K562 (cell line): Measurements from ENCODE around the gene OR2F2. TPM values are rescaled to one million over a fixed set of nuclear protein-coding genes. Genes with fewer than 3 reads are reported as not detected.

Experiments used
- ATAC-seq: fragments of 200-7000 bp; cut with Tn5 transposase; 3 replicates; pipeline ENCODE4 v1.9.1; 2020; ENCODE audit warnings: moderate library complexity
- BruUV-seq: library from RNA; stranded (reverse); fragments of 400-500 nt; replicated peaks from 2 replicates; lab custom pipeline; 2021; lab: Mats Ljungman, UMichigan
- CTCF ChIA-PET: fragments of 300-600 bp; formaldehyde crosslinking; extraction: SDS; loops from one replicate; lab custom pipeline; 2021; ENCODE audit warnings: low intra/inter-chr PET ratio; lab: Yijun Ruan, JAX
- POLR2A ChIA-PET: fragments of 300-600, 350-650 bp; sonication (Branson Sonifier 250); formaldehyde crosslinking; extraction: SDS; loops from one replicate; lab custom pipeline; 2021; ENCODE audit warnings: antibody characterized with exemption, inconsistent platforms; lab: Yijun Ruan, JAX
- DNase-seq, 4 experiments: peaks; one replicate each; pipeline versions ENCODE4 v3.0.0 to v3.0.0-alpha.2; 2011 to 2018; ENCODE audit warnings: low spot score in 3 of 4, mixed read lengths in 3 of 4; ENCODE audit errors: extremely low read depth in 1 of 4
- FAIRE-seq: peaks from 2 replicates; lab custom pipeline; 2011; peaks lifted over from hg19 to GRCh38; lab: Jason Lieb, UNC
- H2AFZ ChIP-seq: 2 replicates; pipeline ENCODE4 v1.6.0; 2011; ENCODE audit warnings: low read depth, low read length, control low read depth, inconsistent platforms
- H3K27ac ChIP-seq: fragments of 200-600 bp; 3 replicates; pipeline ENCODE4 v1.8.0; 2011; ENCODE audit warnings: low read depth, mild to moderate bottlenecking, control low read depth, inconsistent platforms, low read length, moderate library complexity, mixed read lengths; ENCODE audit errors: extremely low read depth
- H3K27me3 ChIP-seq, 2 experiments: fragments of 300-600 bp in 1 of 2; 2 replicates in 1 of 2; 3 replicates in 1 of 2; pipeline versions ENCODE4 v1.6.0 to v1.8.0; 2011; ENCODE audit warnings: inconsistent platforms in 2 of 2, low read length in 2 of 2, mild to moderate bottlenecking in 1 of 2, mixed read lengths in 1 of 2, moderate library complexity in 1 of 2; ENCODE audit not compliant: control insufficient read depth in 2 of 2, insufficient read depth in 2 of 2
- H3K36me3 ChIP-seq: fragments of 300-600 bp; 3 replicates; pipeline ENCODE4 v1.8.0; 2011; ENCODE audit warnings: mild to moderate bottlenecking, low read length, inconsistent platforms; ENCODE audit not compliant: control insufficient read depth, insufficient read depth
- H3K4me1 ChIP-seq, 2 experiments: fragments of 200-600 bp in 1 of 2; replicated peaks in 1 of 2; 2 replicates in 1 of 2; 3 replicates in 1 of 2; pipeline versions ENCODE4 v1.5.1 to v1.8.0; 2011; ENCODE audit warnings: inconsistent platforms in 2 of 2, low read length in 2 of 2, mild to moderate bottlenecking in 1 of 2, mixed read lengths in 1 of 2, moderate library complexity in 1 of 2; ENCODE audit not compliant: control insufficient read depth in 2 of 2, insufficient read depth in 2 of 2
- H3K4me2 ChIP-seq: 2 replicates; pipeline ENCODE4 v1.6.1; 2011; ENCODE audit warnings: low read length, control low read depth, inconsistent platforms, mixed read lengths; ENCODE audit not compliant: insufficient read depth
- H3K4me3 ChIP-seq: fragments of 200-600 bp; sonication (generic), shearing (Covaris generic); 2 replicates; pipeline ENCODE4 v1.5.1; 2016; ENCODE audit warnings: control low read depth, inconsistent platforms
- H3K79me2 ChIP-seq: fragments of 200-600 bp; 3 replicates; pipeline ENCODE4 v1.8.0; 2011; ENCODE audit warnings: low read length, inconsistent platforms; ENCODE audit not compliant: control insufficient read depth, insufficient read depth
- H3K9ac ChIP-seq, 2 experiments: 2 replicates each; pipeline versions ENCODE4 v1.6.0 to v1.6.1; 2011; ENCODE audit warnings: low read depth in 2 of 2, low read length in 2 of 2, control low read depth in 1 of 2, inconsistent platforms in 1 of 2, mild to moderate bottlenecking in 1 of 2, mixed read lengths in 1 of 2; ENCODE audit not compliant: insufficient read depth in 1 of 2
- H3K9me1 ChIP-seq: one replicate; pipeline ENCODE4 v1.6.0; 2011; ENCODE audit warnings: inconsistent platforms, mild to moderate bottlenecking, low read length, moderate library complexity; ENCODE audit not compliant: control insufficient read depth, insufficient read depth
- H3K9me3 ChIP-seq: replicated peaks from 2 replicates; pipeline ENCODE4 v1.5.1; 2011; ENCODE audit warnings: low read depth, low read length, inconsistent platforms; ENCODE audit not compliant: control insufficient read depth, insufficient read depth
- H4K20me1 ChIP-seq: replicated peaks from 2 replicates; pipeline ENCODE4 v1.6.1; 2011; ENCODE audit warnings: low read length, inconsistent platforms, mixed read lengths; ENCODE audit not compliant: control insufficient read depth, insufficient read depth
- ATF2 ChIP-seq: sonication (generic); formaldehyde crosslinking; IDR thresholded peaks from 2 replicates; pipeline ENCODE4 v1.8.1; 2022; ENCODE audit warnings: missing genetic modification reagents
- BACH1 ChIP-seq: fragments of 200-800 bp; sonication (Bioruptor generic); IDR thresholded peaks from 2 replicates; pipeline ENCODE4 v1.6.1; 2016; ENCODE audit warnings: missing genetic modification characterization, missing compliant biosample characterization
- CEBPB ChIP-seq: fragments of 450-650 bp; IDR thresholded peaks from 2 replicates; pipeline ENCODE4 v1.6.1; 2016; ENCODE audit warnings: missing genetic modification characterization, missing compliant biosample characterization
- CEBPG ChIP-seq, 3 experiments: fragments of 200-800 bp in 1 of 3; sonication (Bioruptor generic) in 1 of 3; sonication (generic) in 1 of 3; formaldehyde crosslinking in 1 of 3; IDR thresholded peaks in 2 of 3; conservative IDR thresholded peaks in 1 of 3; 2 replicates each; pipeline versions ENCODE4 v1.6.1 to v1.8.0; 2016 to 2022; ENCODE audit warnings: missing compliant biosample characterization in 2 of 3, missing genetic modification characterization in 2 of 3, mild to moderate bottlenecking in 1 of 3, missing genetic modification reagents in 1 of 3
- EP300 ChIP-seq: IDR thresholded peaks from 2 replicates; pipeline ENCODE4 v1.6.1; 2012; ENCODE audit warnings: low read length, improper control_type of control experiment
- ETS2 ChIP-seq: IDR thresholded peaks from 2 replicates; pipeline ENCODE4 v1.6.1; 2016; ENCODE audit warnings: borderline replicate concordance, missing genetic modification characterization, mild to moderate bottlenecking, moderate library complexity, missing compliant biosample characterization; ENCODE audit not compliant: poor library complexity, severe bottlenecking
- HBP1 ChIP-seq: fragments of 450-650 bp; formaldehyde crosslinking; IDR thresholded peaks from 2 replicates; pipeline ENCODE4 v1.4.0; 2022; ENCODE audit warnings: missing genetic modification characterization
- ILK ChIP-seq: fragments of 450-650 bp; IDR thresholded peaks from 2 replicates; pipeline ENCODE4 v1.6.1; 2016; ENCODE audit warnings: missing genetic modification characterization, low read depth, mild to moderate bottlenecking, missing compliant biosample characterization, moderate library complexity, borderline replicate concordance
- PHF20 ChIP-seq: fragments of 450-650 bp; IDR thresholded peaks from 2 replicates; pipeline ENCODE4 v1.6.1; 2018; ENCODE audit not compliant: partially characterized antibody
- RUNX1 ChIP-seq: sonication (generic); IDR thresholded peaks from 2 replicates; pipeline ENCODE4 v1.6.1; 2016; ENCODE audit warnings: antibody characterized with exemption, low read depth
- SIN3B ChIP-seq: fragments of 450-650 bp; IDR thresholded peaks from 2 replicates; pipeline ENCODE4 v1.6.1; 2017; ENCODE audit warnings: low read depth, mild to moderate bottlenecking, moderate library complexity
- SIRT6 ChIP-seq: IDR thresholded peaks from one replicate; pipeline ENCODE4 v1.6.1; 2012; ENCODE audit warnings: low read depth, mild to moderate bottlenecking, control low read depth, inconsistent platforms, low read length, moderate library complexity
- SLC30A9 ChIP-seq: fragments of 250-450 bp; sonication (Bioruptor Pico); IDR thresholded peaks from 2 replicates; pipeline ENCODE4 v1.8.0; 2022; ENCODE audit warnings: mild to moderate bottlenecking, moderate library complexity
- TAF9B ChIP-seq: fragments of 450-650 bp; IDR thresholded peaks from 2 replicates; pipeline ENCODE4 v1.6.1; 2018; ENCODE audit warnings: mild to moderate bottlenecking; ENCODE audit not compliant: partially characterized antibody
- ZNF143 ChIP-seq: sonication (generic); formaldehyde crosslinking; IDR thresholded peaks from 2 replicates; pipeline ENCODE4 v1.9.0; 2022; ENCODE audit warnings: mild to moderate bottlenecking, missing genetic modification reagents
- WGBS: fragments of 100-300 bp; shearing (Covaris generic); methylation state at CpG from one replicate; pipeline ENCODE4 v1.1.6; 2016; ENCODE audit warnings: low coverage, mixed read lengths; ENCODE audit not compliant: insufficient coverage; ENCODE audit errors: missing lambda C conversion rate; 5-methylcytosine and 5-hydroxymethylcytosine counted together
- in situ Hi-C: fragments of 300-500 bp; cut with MboI; formaldehyde crosslinking; loops from 4 replicates; pipeline ENCODE4 v1.15.0; 2018; ENCODE audit warnings: inconsistent platforms, mixed read lengths
- intact Hi-C: fragments of 100-400 bp; cut with micrococcal nuclease; formaldehyde crosslinking; loops from 2 replicates; pipeline ENCODE4 v1.14.2; 2022
- polyA plus RNA-seq, 8 experiments: library from polyadenylated mRNA; depleted of rRNA in 4 of 8; stranded (reverse) in 5 of 8; unstranded in 3 of 8; fragments of >200 nt; fragmentation: Nextera tagmentation in 2 of 8; fragmentation: Illumina TruSeq in 1 of 8; extraction: Ambion mirVana in 2 of 8; extraction: Trizol in 1 of 8; gene quantifications; 2 replicates each; pipeline versions ENCODE4 v1.2.1 to v1.2.3, GENCODE V29; 2011 to 2014; ENCODE audit warnings: inconsistent platforms in 1 of 8, missing spikeins in 1 of 8
- total RNA-seq, 7 experiments: library from RNA; depleted of rRNA in 6 of 7; stranded (reverse); fragments of >200 nt in 6 of 7; fragmentation: Illumina TruSeq in 2 of 7; extraction: Trizol in 2 of 7; gene quantifications; 2 replicates each; pipeline versions ENCODE4 v1.2.1 to v1.2.3, GENCODE V29; 2011 to 2021; ENCODE audit warnings: low replicate concordance in 1 of 7
- TF ChIP-seq, protein P1 (sequence below): fragments of 450-650 bp; IDR thresholded peaks from 2 replicates; pipeline ENCODE4 v1.6.1; 2016; ENCODE audit warnings: missing biosample characterization, missing genetic modification characterization

OR2F2 gene
- total and polyA plus RNA-seq, 9 of the 15 experiments (the other 6 are each of a cell fraction or from before 2014, with no cell fraction given): not detected

GRCh38 chr7:143886826-143887477, 48.1 kb upstream of the OR2F2 start:
- H3K9ac ChIP-seq: no peak overlapping the region
- peaks cover 6 to 11% of the 10 kb centered on the region in 2 experiments; a peak in 3 of 5 replicates for H3K4me1 ChIP-seq
- 0 out of 2 replicates have a peak, but pooled peaks cover 2% of the 10 kb centered on the region for H3K9me3 ChIP-seq
- no peak overlapping the region for H3K4me3 ChIP-seq
- POLR2A ChIA-PET: interaction anchor here (2.2 kb wide), 1 partner anchor 15 kb away, joined by 10 read pairs; the partner anchor contains the start of gene TCAF1
- FAIRE-seq (no peak), DNase-seq (peak in 2 of 4 experiments; percentile 2 to 4), ATAC-seq (no peak)
- H3K4me2 ChIP-seq: no peak overlapping the region
- no peak for TF ChIP-seq HBP1 (CRISPR knock-in tag)
- TF ChIP-seq BACH1 (tag): no peak
- TF ChIP-seq ILK (tag): no peak
- TF ChIP-seq ZNF143 (CRISPR knock-in tag): no peak
- no peak for TF ChIP-seq SIRT6
- TF ChIP-seq PHF20: no peak
- no peak for TF ChIP-seq SIN3B
- no peak for TF ChIP-seq EP300
- TF ChIP-seq, protein P1, sequence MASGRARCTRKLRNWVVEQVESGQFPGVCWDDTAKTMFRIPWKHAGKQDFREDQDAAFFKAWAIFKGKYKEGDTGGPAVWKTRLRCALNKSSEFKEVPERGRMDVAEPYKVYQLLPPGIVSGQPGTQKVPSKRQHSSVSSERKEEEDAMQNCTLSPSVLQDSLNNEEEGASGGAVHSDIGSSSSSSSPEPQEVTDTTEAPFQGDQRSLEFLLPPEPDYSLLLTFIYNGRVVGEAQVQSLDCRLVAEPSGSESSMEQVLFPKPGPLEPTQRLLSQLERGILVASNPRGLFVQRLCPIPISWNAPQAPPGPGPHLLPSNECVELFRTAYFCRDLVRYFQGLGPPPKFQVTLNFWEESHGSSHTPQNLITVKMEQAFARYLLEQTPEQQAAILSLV (tag): 0 out of 2 replicates have a peak, but pooled peaks have one; percentile 47
- no peak for TF ChIP-seq TAF9B
- peak; percentile 97 for TF ChIP-seq CEBPB (tag)
- TF ChIP-seq RUNX1: no peak
- no peak for TF ChIP-seq ETS2
- no peak for TF ChIP-seq SLC30A9
- TF ChIP-seq CEBPG (CRISPR knock-in tag; IDR thresholded peaks at IDR 0.05): no peak
- TF ChIP-seq CEBPG (tag; conservative IDR thresholded peaks at IDR 0.05 in 1 of 2, IDR thresholded peaks at IDR 0.05 in 1 of 2): peak; percentile 83 to 99
- TF ChIP-seq ATF2 (CRISPR knock-in tag): no peak
- WGBS: 90% methylated on average over 6 of the region's 6 CpGs
- no peak overlapping the region for H3K27ac ChIP-seq
- no peaks in the 10 kb centered on the region for H3K27me3 ChIP-seq
- CTCF ChIA-PET: no interaction called here
- no TSS peak for BruUV-seq
- H3K79me2 ChIP-seq: peaks cover 37% of the 10 kb centered on the region
- H4K20me1 ChIP-seq: no peaks in the 10 kb centered on the region
- no peaks in the 10 kb centered on the region for H3K9me1 ChIP-seq
- H2AFZ ChIP-seq: no peak overlapping the region
- peaks cover 11% of the 10 kb centered on the region; the same call in 2 of the 3 replicates for H3K36me3 ChIP-seq
- intact Hi-C loops (no loop called here), in situ Hi-C loops (no loop called here)
